Activated CD4-positive, alpha-beta memory T cell treated with anti-CD3 and anti-CD28 coated beads, Interleukin-2, amount 10 ng/mL, durations not matched to agents 7 days and 5 days (primary cell): ENCODE results near the gene C16orf78. TPM values are rescaled to one million over a fixed set of nuclear protein-coding genes. Genes with fewer than 3 reads are reported as not detected.

Experiments
- CTCF ChIA-PET: fragments of 350-600 bp; sonication (Branson Sonifier 250); formaldehyde crosslinking; loops from one replicate; lab custom pipeline; 2021; ENCODE audit warnings: antibody characterized with exemption, inconsistent platforms; lab: Charles Lee
- POLR2A ChIA-PET: fragments of 350-600 bp; sonication (Branson Sonifier 250); formaldehyde crosslinking; loops from one replicate; lab custom pipeline; 2021; ENCODE audit warnings: antibody characterized with exemption; lab: Charles Lee
- DNase-seq: peaks from one replicate; pipeline ENCODE4 v3.0.0-alpha.2; 2020
- H3K27ac Mint-ChIP-seq: one replicate; pipeline ENCODE4 v1.8.0; 2021; ENCODE audit warnings: mild to moderate bottlenecking, mixed read lengths
- H3K27me3 Mint-ChIP-seq: one replicate; pipeline ENCODE4 v1.8.0; 2021; ENCODE audit warnings: mixed read lengths
- H3K36me3 Mint-ChIP-seq: one replicate; pipeline ENCODE4 v1.8.0; 2021; ENCODE audit warnings: low read depth, mixed read lengths
- H3K4me1 Mint-ChIP-seq: one replicate; pipeline ENCODE4 v1.8.0; 2021; ENCODE audit warnings: mixed read lengths
- H3K4me3 Mint-ChIP-seq: one replicate; pipeline ENCODE4 v1.8.0; 2021; ENCODE audit warnings: mild to moderate bottlenecking, mixed read lengths
- H3K9me3 Mint-ChIP-seq: one replicate; pipeline ENCODE4 v1.8.0; 2021; ENCODE audit warnings: mixed read lengths
- total RNA-seq, 2 experiments: library from RNA; stranded (reverse); gene quantifications; one replicate each; pipeline ENCODE4 v1.2.3, GENCODE V29; 2021

Gene C16orf78
- total RNA-seq, 2 experiments from 2014 or later: not detected

DNA sequence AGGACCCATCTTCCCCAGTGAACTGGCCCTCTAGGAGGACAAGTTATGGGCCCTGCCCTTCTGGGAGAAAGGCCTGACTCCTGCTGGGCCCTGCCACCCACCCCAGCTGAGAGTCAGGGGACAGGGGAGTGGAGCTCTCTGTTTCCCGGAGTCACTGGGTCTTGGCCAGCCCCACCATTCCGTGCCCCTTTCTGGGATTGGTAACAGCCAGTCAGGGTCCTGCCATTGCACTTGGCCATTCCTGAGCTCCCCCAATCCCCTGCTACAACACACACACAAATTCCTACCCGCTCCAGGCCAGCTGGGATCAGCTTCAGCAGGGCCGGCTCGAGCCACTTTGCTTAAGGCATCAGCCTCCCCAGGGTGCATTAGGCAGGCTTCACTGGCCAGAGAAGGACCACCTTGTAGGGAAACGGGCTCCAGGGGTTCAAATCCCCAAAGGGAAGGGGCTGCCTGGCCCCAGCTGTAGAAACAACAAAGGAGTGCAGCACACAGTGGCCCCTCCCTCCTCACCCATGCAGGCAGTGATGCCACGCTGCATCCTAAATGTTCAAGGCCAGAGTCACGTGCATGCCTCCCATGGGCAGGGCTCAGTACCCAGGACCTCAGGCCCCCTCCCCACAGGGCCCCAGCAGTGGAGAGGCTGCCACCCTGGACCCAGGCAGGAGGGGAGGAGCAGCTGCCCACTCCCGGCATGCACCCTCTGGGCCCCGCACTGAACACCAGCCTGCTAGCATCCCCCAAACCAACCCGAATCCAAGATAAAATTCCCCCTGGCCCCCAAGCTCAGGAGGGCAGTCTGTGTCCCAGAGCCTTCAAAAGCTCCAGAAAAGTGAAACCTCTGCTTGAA is 37.7 kb downstream of the C16orf78 start:
- H3K4me1 Mint-ChIP-seq: no peaks in the 10 kb centered on the region
- DNase-seq: no peak
- no peak overlapping the region for H3K27ac Mint-ChIP-seq
- H3K27me3 Mint-ChIP-seq: no peaks in the 10 kb centered on the region
- POLR2A ChIA-PET: no interaction called here
- H3K36me3 Mint-ChIP-seq: no peaks in the 10 kb centered on the region
- no peaks in the 10 kb centered on the region for H3K9me3 Mint-ChIP-seq
- CTCF ChIA-PET: interaction anchor here (2.2 kb wide), 1 partner anchor 182 kb away, joined by 6 read pairs; no protein-coding TSS in a partner anchor
- H3K4me3 Mint-ChIP-seq: no peak overlapping the region

DNA sequence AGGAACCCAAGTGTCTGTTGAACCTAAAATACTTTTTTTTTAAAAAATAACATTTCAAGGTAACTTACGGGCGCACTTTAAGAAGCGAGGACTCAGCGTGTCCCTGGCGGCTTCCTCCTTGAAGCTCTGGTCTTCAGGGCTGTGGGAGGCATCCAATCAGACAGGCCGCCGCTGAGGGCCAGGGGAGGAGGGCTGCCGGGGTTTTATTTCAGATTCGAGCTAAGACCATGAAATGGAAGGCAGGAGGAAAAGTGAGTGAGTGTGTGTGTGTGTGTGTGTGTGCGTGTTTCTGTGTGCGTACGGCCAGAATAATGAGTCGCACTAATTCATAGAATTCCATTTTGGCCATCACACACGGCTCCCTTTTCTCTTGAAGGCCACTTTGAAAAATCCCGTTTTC is 41.1 kb downstream of the C16orf78 start:
- no peaks in the 10 kb centered on the region for H3K27me3 Mint-ChIP-seq
- CTCF ChIA-PET: no interaction called here
- H3K4me3 Mint-ChIP-seq: no peak overlapping the region
- no peaks in the 10 kb centered on the region for H3K9me3 Mint-ChIP-seq
- H3K4me1 Mint-ChIP-seq: no peaks in the 10 kb centered on the region
- no peak for DNase-seq
- no peaks in the 10 kb centered on the region for H3K36me3 Mint-ChIP-seq
- POLR2A ChIA-PET: no interaction called here
- H3K27ac Mint-ChIP-seq: no peak overlapping the region

DNA sequence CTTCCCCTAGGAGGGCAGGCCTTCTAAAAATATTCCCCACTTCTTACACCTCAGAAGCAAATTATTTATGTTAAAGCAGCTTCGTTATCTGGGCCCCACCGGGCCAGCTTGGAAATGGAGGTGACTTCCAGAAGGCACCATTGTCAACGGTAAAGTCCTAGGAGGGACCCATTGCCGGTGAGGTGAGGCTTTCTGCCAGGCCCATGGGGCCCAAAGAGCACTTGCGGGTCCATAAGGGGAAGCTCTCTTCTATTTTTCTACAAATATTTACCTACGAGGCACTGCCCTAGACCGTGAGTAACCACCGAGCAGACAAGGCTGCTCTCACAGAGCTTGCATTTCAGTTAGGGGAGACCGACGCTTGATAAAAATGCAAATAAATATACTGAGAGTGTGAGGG is 41.5 kb downstream of the C16orf78 start:
- no peaks in the 10 kb centered on the region for H3K4me1 Mint-ChIP-seq
- H3K4me3 Mint-ChIP-seq: no peak overlapping the region
- ChIA-PET POLR2A (no interaction called here), CTCF (no interaction called here)
- no peak overlapping the region for H3K27ac Mint-ChIP-seq
- DNase-seq: no peak
- no peaks in the 10 kb centered on the region for H3K36me3 Mint-ChIP-seq
- H3K27me3 Mint-ChIP-seq: no peaks in the 10 kb centered on the region
- H3K9me3 Mint-ChIP-seq: no peaks in the 10 kb centered on the region

DNA sequence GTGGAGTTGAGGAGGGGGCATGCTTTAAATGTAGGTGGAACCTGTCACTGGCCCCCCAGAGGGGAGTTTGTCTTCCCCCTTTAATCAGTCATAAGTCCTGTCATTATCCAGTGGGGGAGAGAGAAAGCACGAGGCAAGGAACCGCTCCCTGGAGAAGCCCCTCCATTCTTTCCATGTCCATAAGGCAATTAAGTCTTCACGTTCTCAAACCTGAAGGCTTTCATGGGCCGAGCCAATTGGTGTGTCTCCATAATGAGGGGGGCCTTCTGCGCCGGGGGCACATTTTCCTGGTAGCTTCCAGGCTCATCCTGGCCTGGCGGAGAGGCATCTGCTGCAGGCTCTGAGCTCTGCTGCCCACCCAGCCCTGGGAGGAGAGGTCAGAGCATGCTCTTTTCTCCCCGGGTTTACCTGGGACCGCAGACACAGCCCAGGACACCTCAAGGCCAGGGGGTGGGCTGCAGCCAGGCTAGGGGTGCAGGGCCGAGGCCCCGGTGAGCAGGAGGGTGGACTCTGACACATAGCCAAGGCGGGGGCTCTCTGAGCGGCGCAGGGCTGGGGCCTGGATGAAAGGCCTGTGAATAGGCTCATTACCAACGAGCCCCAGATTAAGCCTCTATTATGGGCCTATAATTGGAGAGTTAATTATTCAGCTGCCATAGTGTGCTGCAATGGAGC is 42.5 kb downstream of the C16orf78 start:
- no peaks in the 10 kb centered on the region for H3K4me1 Mint-ChIP-seq
- ChIA-PET CTCF (no interaction called here), POLR2A (no interaction called here)
- no peaks in the 10 kb centered on the region for H3K36me3 Mint-ChIP-seq
- no peak overlapping the region for H3K27ac Mint-ChIP-seq
- H3K27me3 Mint-ChIP-seq: peaks cover 2% of the 10 kb centered on the region
- no peak for DNase-seq
- H3K9me3 Mint-ChIP-seq: no peaks in the 10 kb centered on the region
- no peak overlapping the region for H3K4me3 Mint-ChIP-seq

DNA sequence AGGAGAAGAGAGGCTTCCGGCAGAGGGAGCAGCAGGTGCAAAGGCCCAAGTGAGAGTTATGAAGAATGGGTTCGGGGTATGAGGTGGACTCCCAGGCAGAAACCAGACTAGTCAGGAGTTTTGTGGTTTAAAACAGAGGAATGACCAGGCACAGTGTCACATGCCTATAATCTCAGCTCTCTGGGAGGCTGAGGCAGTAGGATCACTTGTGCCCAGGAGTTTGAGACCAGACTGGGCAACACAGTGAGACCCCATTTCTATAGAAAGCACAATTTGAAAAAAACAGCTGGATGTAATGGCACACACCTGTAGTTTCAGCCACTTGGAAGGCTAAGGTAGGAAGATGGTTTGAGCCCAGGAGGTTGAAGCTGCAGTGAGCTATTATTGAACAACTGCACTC is 43.8 kb downstream of the C16orf78 start:
- POLR2A ChIA-PET: no interaction called here
- no peak overlapping the region for H3K27ac Mint-ChIP-seq
- H3K9me3 Mint-ChIP-seq: no peaks in the 10 kb centered on the region
- no peak for DNase-seq
- H3K27me3 Mint-ChIP-seq: peaks cover 2% of the 10 kb centered on the region
- CTCF ChIA-PET: no interaction called here
- no peaks in the 10 kb centered on the region for H3K36me3 Mint-ChIP-seq
- H3K4me1 Mint-ChIP-seq: no peaks in the 10 kb centered on the region
- H3K4me3 Mint-ChIP-seq: no peak overlapping the region

DNA sequence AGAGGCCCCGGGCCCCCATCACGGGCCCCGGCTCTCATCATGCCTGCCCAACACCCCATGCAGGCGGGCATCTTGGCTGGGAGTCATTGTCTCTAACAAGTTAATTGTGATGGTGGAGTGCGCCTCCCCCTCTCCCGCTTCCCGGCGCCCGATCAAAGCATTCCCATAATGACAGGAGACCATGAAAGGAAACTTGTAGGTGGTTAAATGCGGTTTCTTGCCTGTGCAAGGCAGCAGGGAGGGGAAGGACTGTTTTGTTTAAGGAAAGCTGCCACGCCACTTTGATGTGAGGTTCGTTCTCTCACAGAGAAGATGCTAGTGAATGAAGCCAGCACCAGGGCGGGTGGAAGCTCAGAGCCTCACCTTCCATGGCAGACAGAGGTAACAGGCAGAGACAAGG is 45.4 kb downstream of the C16orf78 start:
- Mint-ChIP-seq H3K4me1 (no peaks in the 10 kb centered on the region), H3K4me3 (no peak overlapping the region), H3K27me3 (peaks cover 2% of the 10 kb centered on the region), H3K9me3 (no peaks in the 10 kb centered on the region), H3K36me3 (no peaks in the 10 kb centered on the region), H3K27ac (no peak overlapping the region)
- ChIA-PET CTCF (no interaction called here), POLR2A (no interaction called here)
- no peak for DNase-seq

DNA sequence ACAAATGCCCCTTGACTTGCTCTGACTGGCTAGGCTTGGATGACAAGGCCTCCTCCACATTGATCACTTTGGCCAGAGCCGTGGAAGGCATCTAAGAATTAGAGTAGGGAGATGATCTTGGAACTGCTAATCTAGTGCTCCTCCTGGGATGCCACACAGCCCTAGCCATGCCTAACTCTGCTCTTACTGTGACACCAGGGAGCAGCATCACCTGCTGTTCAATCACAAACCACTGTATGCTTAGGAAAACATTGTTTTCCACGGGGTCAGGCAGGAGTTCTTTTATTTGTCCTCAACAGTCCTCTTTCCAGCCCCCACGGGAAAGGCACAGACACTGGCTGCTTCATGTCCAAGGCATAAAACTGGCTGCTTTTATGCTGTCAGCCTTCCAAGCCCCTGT is 46.3 kb downstream of the C16orf78 start:
- Mint-ChIP-seq H3K36me3 (no peaks in the 10 kb centered on the region), H3K27me3 (peaks cover 2% of the 10 kb centered on the region), H3K4me3 (no peak overlapping the region), H3K27ac (no peak overlapping the region), H3K4me1 (no peaks in the 10 kb centered on the region), H3K9me3 (no peaks in the 10 kb centered on the region)
- CTCF ChIA-PET: no interaction called here
- DNase-seq: no peak
- POLR2A ChIA-PET: no interaction called here

DNA sequence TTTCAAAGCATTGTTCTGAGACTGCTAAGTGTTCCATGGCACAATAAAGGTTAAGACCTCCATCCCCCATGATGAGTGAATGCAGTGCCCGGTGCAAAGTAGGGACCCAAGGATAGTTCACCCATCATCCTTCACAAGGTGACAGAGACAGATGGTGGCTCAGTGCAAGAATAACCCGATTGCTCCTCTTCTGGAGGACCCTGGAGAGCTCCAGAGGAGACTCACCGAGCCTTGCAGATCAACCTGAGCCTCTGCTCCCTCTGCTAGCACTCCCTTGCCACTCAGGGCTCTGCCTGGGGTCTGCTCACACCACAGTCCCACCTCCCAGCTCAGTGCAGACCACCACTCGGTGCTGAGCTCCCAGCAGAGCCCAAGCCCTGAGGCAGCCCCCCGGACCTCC is 49.3 kb downstream of the C16orf78 start:
- CTCF ChIA-PET: no interaction called here
- H3K4me1 Mint-ChIP-seq: no peaks in the 10 kb centered on the region
- H3K27me3 Mint-ChIP-seq: peaks cover 2% of the 10 kb centered on the region
- no peak overlapping the region for H3K27ac Mint-ChIP-seq
- POLR2A ChIA-PET: no interaction called here
- DNase-seq: no peak
- no peaks in the 10 kb centered on the region for H3K9me3 Mint-ChIP-seq
- no peaks in the 10 kb centered on the region for H3K36me3 Mint-ChIP-seq
- H3K4me3 Mint-ChIP-seq: no peak overlapping the region

DNA sequence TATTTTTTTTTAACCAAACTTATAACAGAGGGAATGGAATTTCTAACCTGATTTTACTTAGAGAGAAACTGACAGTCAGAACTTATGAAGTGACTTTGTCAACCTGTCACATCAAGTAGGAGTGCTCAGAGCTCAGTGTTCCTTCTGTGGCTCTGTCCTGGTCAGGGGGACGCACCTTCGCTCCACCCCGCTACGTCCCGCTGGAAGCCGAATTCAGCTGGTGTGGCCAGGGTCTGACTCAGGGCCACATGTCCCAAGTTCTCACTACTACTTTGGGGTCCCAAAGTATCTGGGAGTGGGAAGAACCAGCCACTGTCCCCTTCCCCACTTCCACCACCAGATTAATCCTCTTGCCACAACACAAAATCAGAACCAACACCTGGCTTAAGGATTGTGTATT is 51.4 kb downstream of the C16orf78 start:
- DNase-seq: no peak
- no peak overlapping the region for H3K4me3 Mint-ChIP-seq
- H3K9me3 Mint-ChIP-seq: peaks cover 8% of the 10 kb centered on the region
- H3K36me3 Mint-ChIP-seq: no peaks in the 10 kb centered on the region
- ChIA-PET POLR2A (no interaction called here), CTCF (no interaction called here)
- H3K27me3 Mint-ChIP-seq: peaks cover 2% of the 10 kb centered on the region
- H3K27ac Mint-ChIP-seq: no peak overlapping the region
- H3K4me1 Mint-ChIP-seq: no peaks in the 10 kb centered on the region

DNA sequence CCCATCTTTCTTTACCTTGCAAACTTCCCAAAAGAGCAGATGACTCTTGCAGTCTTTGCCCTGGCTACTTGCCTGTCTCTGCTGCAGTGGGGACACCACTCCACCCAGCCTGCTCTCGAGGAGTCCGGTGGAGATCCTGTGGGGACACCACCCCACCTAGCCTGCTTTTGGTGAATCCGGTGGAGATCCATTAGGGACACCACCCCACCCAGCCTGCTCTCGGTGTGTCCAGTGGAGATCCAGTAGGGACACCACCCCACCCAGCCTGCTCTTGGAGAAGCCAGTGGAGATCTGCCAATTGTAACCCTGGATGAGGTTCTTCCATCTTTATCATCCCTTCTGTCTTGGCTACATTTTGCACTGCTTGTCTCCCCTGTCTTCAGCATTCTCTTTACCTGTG is 54.2 kb downstream of the C16orf78 start:
- DNase-seq: no peak
- POLR2A ChIA-PET: no interaction called here
- no peak overlapping the region for H3K27ac Mint-ChIP-seq
- no peaks in the 10 kb centered on the region for H3K36me3 Mint-ChIP-seq
- no peaks in the 10 kb centered on the region for H3K4me1 Mint-ChIP-seq
- peaks cover 8% of the 10 kb centered on the region for H3K9me3 Mint-ChIP-seq
- CTCF ChIA-PET: no interaction called here
- no peaks in the 10 kb centered on the region for H3K27me3 Mint-ChIP-seq
- no peak overlapping the region for H3K4me3 Mint-ChIP-seq

DNA sequence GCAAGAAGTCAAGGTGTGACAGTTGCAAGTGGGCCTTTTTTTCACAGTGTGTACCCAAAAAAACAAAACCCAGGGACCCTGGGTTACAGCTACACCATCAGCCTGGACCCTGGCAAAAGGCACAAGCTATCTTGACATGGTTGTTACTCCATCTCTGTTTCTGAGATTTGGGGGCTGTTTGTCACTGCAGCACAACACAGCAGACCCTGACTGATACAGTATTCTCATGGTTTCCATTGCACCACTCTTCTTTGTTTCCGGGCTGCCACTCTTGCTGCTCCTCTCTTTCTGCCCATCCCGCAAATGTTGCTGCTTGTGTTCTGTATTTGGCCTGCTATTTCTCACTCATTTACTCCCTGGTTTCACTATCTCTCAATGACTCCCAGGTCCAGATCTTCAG is 55.2 kb downstream of the C16orf78 start:
- ChIA-PET POLR2A (no interaction called here), CTCF (no interaction called here)
- no peak overlapping the region for H3K4me3 Mint-ChIP-seq
- H3K4me1 Mint-ChIP-seq: no peaks in the 10 kb centered on the region
- H3K36me3 Mint-ChIP-seq: no peaks in the 10 kb centered on the region
- H3K27ac Mint-ChIP-seq: no peak overlapping the region
- no peak for DNase-seq
- H3K9me3 Mint-ChIP-seq: peaks cover 8% of the 10 kb centered on the region
- no peaks in the 10 kb centered on the region for H3K27me3 Mint-ChIP-seq

DNA sequence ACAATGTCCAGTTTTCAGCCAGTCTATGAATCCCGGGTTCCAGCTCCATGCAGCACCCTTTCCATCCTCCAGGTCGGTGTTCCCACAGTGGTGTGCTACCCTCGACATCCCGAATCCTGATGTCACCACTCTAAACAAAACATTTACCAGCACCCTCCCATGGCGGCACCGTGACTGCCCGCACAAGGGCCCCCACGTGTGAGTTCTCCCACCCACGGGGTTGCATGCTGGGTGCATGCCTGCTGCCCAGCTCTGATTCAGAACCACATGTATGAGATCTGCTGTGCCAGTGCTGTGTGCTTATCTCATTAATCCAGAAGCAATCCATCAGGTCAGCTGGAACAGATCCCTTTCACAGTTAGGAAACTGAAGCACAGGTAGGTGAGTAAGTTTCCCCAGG is 57.4 kb downstream of the C16orf78 start:
- ChIA-PET POLR2A (no interaction called here), CTCF (no interaction called here)
- no peaks in the 10 kb centered on the region for H3K27me3 Mint-ChIP-seq
- no peak overlapping the region for H3K4me3 Mint-ChIP-seq
- H3K36me3 Mint-ChIP-seq: no peaks in the 10 kb centered on the region
- DNase-seq: no peak
- peaks cover 8% of the 10 kb centered on the region for H3K9me3 Mint-ChIP-seq
- no peak overlapping the region for H3K27ac Mint-ChIP-seq
- H3K4me1 Mint-ChIP-seq: no peaks in the 10 kb centered on the region

DNA sequence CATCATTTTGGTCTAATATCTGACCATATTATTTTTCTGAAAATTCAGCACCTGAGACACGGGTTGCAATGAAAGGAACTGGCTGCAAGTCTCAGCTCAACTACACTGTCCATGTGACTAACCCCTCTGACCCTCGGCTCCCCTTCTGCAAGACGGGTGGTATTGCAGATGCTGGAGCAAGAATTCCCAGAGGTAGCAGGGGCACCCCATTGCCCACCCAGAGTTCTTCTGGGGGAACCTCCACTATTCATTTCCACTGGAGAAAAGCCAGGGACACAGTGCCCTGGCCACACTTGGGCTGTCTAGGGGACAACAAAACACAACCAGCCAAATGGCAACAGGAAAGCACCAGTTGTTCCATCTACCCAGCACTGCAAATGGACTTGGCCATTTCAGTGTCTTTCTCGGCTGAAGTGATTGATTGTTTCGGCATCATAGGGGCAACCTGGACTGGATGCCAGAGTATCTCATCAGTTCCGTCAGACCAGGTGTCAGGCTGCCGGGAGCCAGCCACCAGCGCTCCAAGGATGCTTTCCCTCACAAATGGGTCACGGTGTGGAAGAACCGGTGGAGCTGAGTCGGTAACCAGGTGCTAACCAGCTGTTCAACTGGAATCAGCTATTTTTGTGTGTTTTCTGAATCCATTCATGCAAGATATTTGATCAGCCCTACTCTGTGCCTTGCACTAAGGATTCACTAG is 58.1 kb downstream of the C16orf78 start:
- Mint-ChIP-seq H3K27me3 (no peaks in the 10 kb centered on the region), H3K27ac (no peak overlapping the region), H3K4me1 (no peaks in the 10 kb centered on the region), H3K36me3 (no peaks in the 10 kb centered on the region), H3K4me3 (no peak overlapping the region), H3K9me3 (peaks cover 8% of the 10 kb centered on the region)
- DNase-seq: no peak
- CTCF ChIA-PET: no interaction called here
- POLR2A ChIA-PET: no interaction called here
